ENCODE measurements around the gene LGI4.

LGI4 gene

DNA sequence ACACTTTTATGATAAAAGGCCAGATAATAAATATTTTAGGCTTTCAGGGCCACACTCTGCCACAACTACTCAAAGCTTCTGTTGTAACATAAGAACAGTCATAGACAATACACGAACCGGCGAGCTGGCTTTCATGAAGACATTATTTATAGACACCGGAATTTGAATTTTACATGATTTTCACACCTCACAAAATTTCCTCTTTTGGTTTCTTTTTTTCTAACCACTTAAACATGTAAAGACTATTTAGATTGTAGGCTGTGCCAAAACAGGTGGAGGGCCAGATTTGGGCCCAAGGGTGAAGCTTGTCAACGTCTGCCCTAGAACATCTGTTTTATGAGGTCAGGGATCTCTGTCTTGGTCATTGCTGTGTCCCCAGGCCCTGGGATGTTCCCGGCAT, 48.9 kb downstream of the LGI4 start:
- no peaks in the 10 kb centered on the region for H3K9me3 ChIP-seq (ENCODE audit: low read length)
- H3K4me3 ChIP-seq (ENCODE audit: low read depth in 1 of 2, low read length in 2 of 2) = no peak overlapping the region
- no peak overlapping the region for H3K9ac ChIP-seq (ENCODE audit: low read length)
- no peaks in the 10 kb centered on the region for H3K36me3 ChIP-seq (ENCODE audit: insufficient read depth, low read length)
- H3K27me3 ChIP-seq (ENCODE audit: control insufficient read depth in 1 of 2, insufficient read depth in 2 of 2, low read length in 2 of 2) = peaks cover 0 to 13% of the 10 kb centered on the region in 2 donors
- H3K4me1 ChIP-seq (ENCODE audit: insufficient read depth, low read length) = no peaks in the 10 kb centered on the region
- H3K27ac ChIP-seq (ENCODE audit: low read depth, low read length) = no peak overlapping the region

DNA sequence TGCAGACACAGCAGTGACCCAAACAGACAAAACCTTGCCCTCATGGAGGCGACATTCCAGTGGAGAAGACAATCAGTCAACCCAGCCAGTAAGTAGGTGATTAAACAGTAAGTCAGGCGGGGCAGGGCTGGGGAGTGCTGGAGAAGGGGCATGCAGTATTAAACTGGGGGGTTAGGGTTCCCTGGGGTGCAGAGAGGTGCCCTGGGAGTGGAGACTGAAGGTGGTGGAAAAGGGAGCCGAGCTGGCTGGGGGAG, 50.4 kb downstream of the LGI4 start:
- Histone ChIP-seq H3K27ac (ENCODE audit: low read depth, low read length) (no peak overlapping the region), H3K9me3 (ENCODE audit: low read length) (no peaks in the 10 kb centered on the region), H3K9ac (ENCODE audit: low read length) (no peak overlapping the region), H3K4me3 (ENCODE audit: low read depth in 1 of 2, low read length in 2 of 2) (no peak overlapping the region), H3K36me3 (ENCODE audit: insufficient read depth, low read length) (no peaks in the 10 kb centered on the region), H3K27me3 (ENCODE audit: control insufficient read depth in 1 of 2, insufficient read depth in 2 of 2, low read length in 2 of 2) (no peaks in the 10 kb centered on the region), H3K4me1 (ENCODE audit: insufficient read depth, low read length) (no peaks in the 10 kb centered on the region)

DNA sequence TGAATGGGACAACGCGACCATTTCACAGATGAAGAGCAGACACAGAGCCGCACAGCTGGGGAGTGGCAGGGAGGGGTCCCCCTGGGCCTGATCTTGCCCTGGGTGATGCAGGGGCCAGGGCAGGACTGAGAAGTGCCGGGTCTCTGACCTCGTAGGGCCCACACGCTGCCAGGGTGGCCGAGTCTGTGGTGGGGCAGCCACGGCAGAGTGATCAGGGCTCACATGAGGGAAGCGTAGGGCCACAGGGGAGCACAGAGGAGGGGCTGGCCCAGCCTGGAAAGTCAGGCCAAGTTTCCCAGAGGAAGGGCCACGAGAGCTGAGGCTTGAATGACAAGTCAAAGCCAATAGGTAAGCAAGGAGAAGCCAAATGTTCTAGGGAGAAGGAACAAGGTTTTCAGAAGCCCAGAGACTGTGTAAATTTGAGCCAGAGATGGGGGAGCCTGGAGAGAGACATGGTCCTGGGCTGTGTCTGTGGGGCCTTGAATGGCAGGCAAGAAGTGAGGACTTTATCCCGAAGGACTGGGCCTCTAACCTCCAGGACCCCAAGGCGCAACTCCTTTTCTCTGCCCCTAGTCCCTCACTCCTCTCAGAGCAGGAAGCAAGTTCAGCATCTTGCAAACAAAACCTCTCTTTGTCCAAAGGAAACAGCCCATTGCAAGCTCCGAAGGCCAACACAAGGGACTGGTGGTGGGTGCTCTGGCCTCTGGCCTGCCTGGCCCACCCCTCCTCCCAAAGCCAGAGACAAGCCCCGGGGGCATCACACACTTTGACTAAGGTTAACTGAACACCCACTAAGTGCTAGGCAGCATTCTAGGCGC, 51.0 kb downstream of the LGI4 start:
- H3K27me3 ChIP-seq (ENCODE audit: control insufficient read depth in 1 of 2, insufficient read depth in 2 of 2, low read length in 2 of 2) = no peaks in the 10 kb centered on the region
- H3K4me1 ChIP-seq (ENCODE audit: insufficient read depth, low read length) = no peaks in the 10 kb centered on the region
- H3K36me3 ChIP-seq (ENCODE audit: insufficient read depth, low read length) = no peaks in the 10 kb centered on the region
- no peak overlapping the region for H3K9ac ChIP-seq (ENCODE audit: low read length)
- H3K9me3 ChIP-seq (ENCODE audit: low read length) = no peaks in the 10 kb centered on the region
- H3K27ac ChIP-seq (ENCODE audit: low read depth, low read length) = no peak overlapping the region
- no peak overlapping the region for H3K4me3 ChIP-seq (ENCODE audit: low read depth in 1 of 2, low read length in 2 of 2)

DNA sequence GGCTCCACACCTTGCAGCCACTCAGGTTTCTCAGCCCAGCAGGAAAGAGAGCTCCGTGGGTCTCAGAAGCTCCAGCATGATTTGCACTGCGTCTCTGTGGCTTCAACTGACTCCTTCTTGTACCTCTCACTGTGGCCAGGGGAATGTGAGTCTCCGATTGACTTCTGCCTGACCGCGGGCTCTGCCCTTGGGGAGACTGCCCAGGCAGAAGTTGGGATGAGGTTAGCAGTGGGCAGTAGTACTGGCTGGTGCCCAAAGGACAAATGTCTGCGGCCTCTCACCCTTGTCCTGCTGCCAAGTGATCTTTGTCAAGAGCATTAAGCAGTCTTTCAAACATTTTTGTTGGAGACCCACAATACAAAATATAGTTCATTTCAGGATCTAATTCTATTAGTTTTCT, 53.7 kb downstream of the LGI4 start:
- Histone ChIP-seq H3K27me3 (ENCODE audit: control insufficient read depth in 1 of 2, insufficient read depth in 2 of 2, low read length in 2 of 2) (no peaks in the 10 kb centered on the region), H3K27ac (ENCODE audit: low read depth, low read length) (no peak overlapping the region), H3K36me3 (ENCODE audit: insufficient read depth, low read length) (no peaks in the 10 kb centered on the region), H3K9me3 (ENCODE audit: low read length) (no peaks in the 10 kb centered on the region), H3K4me3 (ENCODE audit: low read depth in 1 of 2, low read length in 2 of 2) (no peak overlapping the region), H3K4me1 (ENCODE audit: insufficient read depth, low read length) (no peaks in the 10 kb centered on the region), H3K9ac (ENCODE audit: low read length) (no peak overlapping the region)

DNA sequence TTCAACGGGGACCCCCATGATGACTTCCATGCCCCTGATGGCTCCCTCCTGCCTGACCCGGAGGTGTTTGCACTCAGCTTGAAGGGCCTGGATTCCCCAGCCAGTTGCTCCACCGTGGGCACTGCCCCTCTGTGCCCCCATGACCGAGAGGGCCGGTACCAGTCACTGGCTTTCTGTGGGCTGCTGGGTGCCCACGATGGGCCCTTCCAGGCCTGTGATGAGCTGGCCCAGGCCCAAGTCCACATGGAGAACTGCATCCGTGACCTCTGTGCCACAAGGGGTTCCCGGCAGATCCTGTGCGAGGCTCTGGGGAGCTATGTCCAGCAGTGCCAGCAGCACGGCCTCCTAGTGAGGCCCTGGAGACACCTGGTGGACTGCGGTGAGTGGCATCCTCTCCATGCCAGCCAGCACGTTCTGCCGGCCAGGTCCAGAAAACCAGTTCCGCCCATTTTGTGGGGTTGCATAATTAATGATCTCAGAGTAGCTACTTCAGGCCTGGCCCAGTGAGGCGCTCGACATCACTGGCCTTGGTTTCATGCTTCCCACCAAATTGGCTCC, 54.2 kb downstream of the LGI4 start:
- H3K9ac ChIP-seq (ENCODE audit: low read length) = no peak overlapping the region
- H3K4me3 ChIP-seq (ENCODE audit: low read depth in 1 of 2, low read length in 2 of 2) = no peak overlapping the region
- no peak overlapping the region for H3K27ac ChIP-seq (ENCODE audit: low read depth, low read length)
- no peaks in the 10 kb centered on the region for H3K9me3 ChIP-seq (ENCODE audit: low read length)
- H3K4me1 ChIP-seq (ENCODE audit: insufficient read depth, low read length) = no peaks in the 10 kb centered on the region
- H3K36me3 ChIP-seq (ENCODE audit: insufficient read depth, low read length) = no peaks in the 10 kb centered on the region
- H3K27me3 ChIP-seq (ENCODE audit: control insufficient read depth in 1 of 2, insufficient read depth in 2 of 2, low read length in 2 of 2) = no peaks in the 10 kb centered on the region

DNA sequence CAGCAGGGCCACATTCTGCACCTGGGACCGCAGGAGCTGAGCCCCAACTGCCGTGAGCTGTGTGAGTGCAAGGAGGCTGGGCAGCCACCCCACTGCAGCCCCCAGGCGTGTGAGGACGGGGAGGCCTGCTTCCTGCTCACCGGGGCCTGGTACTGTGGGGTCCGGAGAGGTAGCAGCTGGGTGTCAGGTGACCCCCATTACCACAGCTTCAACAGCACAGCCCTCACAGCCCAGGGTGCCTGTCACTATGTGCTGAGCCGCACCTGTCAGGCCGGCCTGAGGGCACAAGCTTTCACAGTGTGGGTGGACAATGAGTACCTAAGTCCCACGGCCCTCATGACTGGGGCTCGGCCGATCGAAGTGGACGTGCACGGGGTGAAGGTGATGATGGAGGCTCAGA, 55.0 kb downstream of the LGI4 start:
- H3K4me1 ChIP-seq (ENCODE audit: insufficient read depth, low read length) = no peaks in the 10 kb centered on the region
- H3K9ac ChIP-seq (ENCODE audit: low read length) = no peak overlapping the region
- no peak overlapping the region for H3K27ac ChIP-seq (ENCODE audit: low read depth, low read length)
- H3K27me3 ChIP-seq (ENCODE audit: control insufficient read depth in 1 of 2, insufficient read depth in 2 of 2, low read length in 2 of 2) = no peaks in the 10 kb centered on the region
- H3K4me3 ChIP-seq (ENCODE audit: low read depth in 1 of 2, low read length in 2 of 2) = no peak overlapping the region
- H3K9me3 ChIP-seq (ENCODE audit: low read length) = no peaks in the 10 kb centered on the region
- H3K36me3 ChIP-seq (ENCODE audit: insufficient read depth, low read length) = no peaks in the 10 kb centered on the region

DNA sequence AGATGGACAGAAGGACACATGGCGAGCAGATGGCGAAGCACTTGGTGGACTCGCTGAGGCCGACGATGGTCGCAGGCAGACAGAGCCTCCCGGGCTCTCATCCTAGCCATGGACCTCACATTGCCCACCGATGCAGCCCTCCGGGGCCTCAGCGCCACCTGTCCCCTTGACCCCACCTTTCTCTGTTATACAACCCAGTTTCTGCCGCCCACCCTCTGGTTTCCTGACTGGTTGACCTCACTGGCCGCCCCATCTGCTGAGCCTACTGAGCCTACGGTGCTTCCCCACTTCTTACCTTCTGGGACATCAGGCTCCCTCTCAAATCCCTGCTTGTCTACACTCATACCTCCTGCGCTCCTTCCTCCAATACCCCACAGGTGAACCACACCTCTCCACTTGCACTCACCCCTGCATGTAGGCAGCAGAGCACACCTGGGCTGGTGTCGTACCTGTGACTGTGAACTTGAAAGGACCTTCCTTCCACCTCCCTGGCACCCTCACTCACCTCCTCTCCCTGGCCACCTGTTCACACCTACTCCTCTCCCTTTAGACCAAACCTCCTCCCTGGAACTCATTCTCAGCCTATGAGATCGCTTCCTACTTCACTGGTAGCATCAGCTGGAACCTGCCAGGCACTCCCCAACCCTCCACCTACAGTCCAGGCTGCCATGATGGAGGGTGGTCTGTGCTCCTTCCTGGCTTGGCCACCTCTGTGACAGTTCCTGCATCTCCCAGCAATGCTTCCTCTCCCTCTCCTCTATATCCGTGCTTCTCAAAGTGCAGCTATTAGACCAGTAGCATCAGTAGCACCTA, 57.2 kb downstream of the LGI4 start:
- Histone ChIP-seq H3K27me3 (ENCODE audit: control insufficient read depth in 1 of 2, insufficient read depth in 2 of 2, low read length in 2 of 2) (no peaks in the 10 kb centered on the region), H3K36me3 (ENCODE audit: insufficient read depth, low read length) (no peaks in the 10 kb centered on the region), H3K27ac (ENCODE audit: low read depth, low read length) (no peak overlapping the region), H3K4me1 (ENCODE audit: insufficient read depth, low read length) (no peaks in the 10 kb centered on the region), H3K4me3 (ENCODE audit: low read depth in 1 of 2, low read length in 2 of 2) (no peak overlapping the region), H3K9me3 (ENCODE audit: low read length) (no peaks in the 10 kb centered on the region), H3K9ac (ENCODE audit: low read length) (no peak overlapping the region)

DNA sequence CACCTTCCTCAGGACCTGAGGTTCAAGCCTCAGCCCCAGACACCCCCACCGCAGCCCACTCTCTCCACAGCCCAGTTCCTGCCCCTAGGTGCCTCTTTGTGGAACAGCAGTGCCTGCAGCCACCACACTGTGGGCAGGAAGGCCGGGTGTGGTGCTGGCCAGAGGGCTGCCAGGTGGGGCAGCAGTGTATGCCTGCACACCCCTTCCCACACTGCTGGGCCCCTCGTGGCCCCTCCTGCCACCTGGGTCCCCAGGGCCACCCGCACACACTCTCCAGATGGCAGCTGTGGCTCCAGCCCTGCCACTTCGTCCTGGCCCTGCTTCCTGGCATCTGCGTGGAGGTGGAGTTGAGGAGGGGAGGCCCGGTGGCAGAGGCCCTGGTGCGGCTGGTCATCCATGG, 58.2 kb downstream of the LGI4 start:
- Histone ChIP-seq H3K9ac (ENCODE audit: low read length) (no peak overlapping the region), H3K27me3 (ENCODE audit: control insufficient read depth in 1 of 2, insufficient read depth in 2 of 2, low read length in 2 of 2) (no peaks in the 10 kb centered on the region), H3K36me3 (ENCODE audit: insufficient read depth, low read length) (no peaks in the 10 kb centered on the region), H3K27ac (ENCODE audit: low read depth, low read length) (no peak overlapping the region), H3K4me3 (ENCODE audit: low read depth in 1 of 2, low read length in 2 of 2) (no peak overlapping the region), H3K9me3 (ENCODE audit: low read length) (no peaks in the 10 kb centered on the region), H3K4me1 (ENCODE audit: insufficient read depth, low read length) (no peaks in the 10 kb centered on the region)

DNA sequence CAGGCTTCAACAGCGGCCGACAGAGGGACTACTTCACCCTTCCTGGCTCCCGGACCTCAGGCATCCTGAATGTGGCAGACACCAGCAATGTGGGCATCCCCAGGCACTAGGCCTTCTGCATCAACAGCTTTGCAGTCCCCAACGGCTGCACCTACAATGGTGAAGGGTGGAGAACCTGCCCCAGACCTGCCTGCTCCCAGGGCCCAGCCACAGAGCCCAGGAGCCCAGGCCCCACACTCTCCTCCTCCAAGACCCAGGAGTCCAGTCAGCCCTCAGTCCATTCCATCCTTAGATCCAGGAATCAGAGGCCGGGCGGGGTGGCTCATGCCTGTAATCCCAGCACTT, 58.9 kb downstream of the LGI4 start:
- H3K4me1 ChIP-seq (ENCODE audit: insufficient read depth, low read length) = no peaks in the 10 kb centered on the region
- no peaks in the 10 kb centered on the region for H3K27me3 ChIP-seq (ENCODE audit: control insufficient read depth in 1 of 2, insufficient read depth in 2 of 2, low read length in 2 of 2)
- no peak overlapping the region for H3K27ac ChIP-seq (ENCODE audit: low read depth, low read length)
- H3K9me3 ChIP-seq (ENCODE audit: low read length) = no peaks in the 10 kb centered on the region
- H3K4me3 ChIP-seq (ENCODE audit: low read depth in 1 of 2, low read length in 2 of 2) = no peak overlapping the region
- H3K36me3 ChIP-seq (ENCODE audit: insufficient read depth, low read length) = no peaks in the 10 kb centered on the region
- H3K9ac ChIP-seq (ENCODE audit: low read length) = no peak overlapping the region

DNA sequence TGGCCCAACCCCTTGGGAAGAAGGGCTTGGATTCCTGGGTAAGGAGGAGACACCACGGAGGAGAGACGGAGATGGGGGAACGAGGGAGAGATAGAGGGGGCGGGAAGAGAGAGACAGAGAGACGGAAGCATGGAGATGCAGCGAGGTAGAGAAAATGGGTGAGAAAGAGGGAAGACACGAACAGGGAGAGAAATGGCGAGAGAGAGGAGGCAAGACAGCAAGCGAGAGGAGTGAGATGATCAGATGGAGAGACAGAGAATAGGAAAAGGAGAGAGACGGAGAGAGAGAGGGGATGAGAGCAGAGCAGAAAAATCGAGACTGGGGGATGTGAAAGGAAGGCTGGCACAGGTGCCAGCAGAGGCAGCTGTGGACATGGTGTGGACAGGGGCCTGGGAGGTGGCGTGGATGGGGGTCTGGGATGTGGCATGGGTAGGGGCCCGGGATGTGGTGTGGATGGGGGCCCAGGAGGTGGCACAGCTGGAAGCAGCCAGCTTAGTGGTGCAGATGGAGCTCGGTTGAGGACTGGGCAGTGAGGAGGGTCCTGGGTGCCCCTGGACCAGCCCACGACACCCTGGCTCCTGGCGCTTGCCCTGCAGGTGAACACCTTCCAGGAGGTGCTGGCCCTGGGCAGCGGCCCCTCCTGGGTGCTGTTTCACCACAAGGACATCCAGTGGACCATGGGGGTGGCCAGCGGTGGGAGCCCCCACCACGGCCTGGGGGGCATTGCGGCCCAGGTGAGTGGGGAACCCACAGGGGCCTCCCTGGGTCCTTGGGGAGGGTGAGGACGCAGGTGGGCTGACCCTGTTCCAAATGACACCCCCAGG, 59.4 kb downstream of the LGI4 start:
- H3K27me3 ChIP-seq (ENCODE audit: control insufficient read depth in 1 of 2, insufficient read depth in 2 of 2, low read length in 2 of 2) = no peaks in the 10 kb centered on the region
- H3K9me3 ChIP-seq (ENCODE audit: low read length) = peaks cover 3% of the 10 kb centered on the region
- no peaks in the 10 kb centered on the region for H3K4me1 ChIP-seq (ENCODE audit: insufficient read depth, low read length)
- H3K36me3 ChIP-seq (ENCODE audit: insufficient read depth, low read length) = no peaks in the 10 kb centered on the region
- no peak overlapping the region for H3K27ac ChIP-seq (ENCODE audit: low read depth, low read length)
- no peak overlapping the region for H3K9ac ChIP-seq (ENCODE audit: low read length)
- no peak overlapping the region for H3K4me3 ChIP-seq (ENCODE audit: low read depth in 1 of 2, low read length in 2 of 2)
